GM21526 (cell line): Measurements from ENCODE around the gene TSPAN33.
"Not testable (repeated sequence)": the region's sequence is repeated elsewhere in the genome, so short reads cannot be mapped to it uniquely, and the experiment has no call there.

Source experiments
- ATAC-seq: cut with Tn5 transposase; IDR thresholded peaks from one replicate; pipeline ENCODE4 v1.9.1; 2021; ENCODE audit warnings: moderate library complexity; ENCODE audit not compliant: unreplicated experiment, low FRiP score

The TSPAN33 gene

DNA sequence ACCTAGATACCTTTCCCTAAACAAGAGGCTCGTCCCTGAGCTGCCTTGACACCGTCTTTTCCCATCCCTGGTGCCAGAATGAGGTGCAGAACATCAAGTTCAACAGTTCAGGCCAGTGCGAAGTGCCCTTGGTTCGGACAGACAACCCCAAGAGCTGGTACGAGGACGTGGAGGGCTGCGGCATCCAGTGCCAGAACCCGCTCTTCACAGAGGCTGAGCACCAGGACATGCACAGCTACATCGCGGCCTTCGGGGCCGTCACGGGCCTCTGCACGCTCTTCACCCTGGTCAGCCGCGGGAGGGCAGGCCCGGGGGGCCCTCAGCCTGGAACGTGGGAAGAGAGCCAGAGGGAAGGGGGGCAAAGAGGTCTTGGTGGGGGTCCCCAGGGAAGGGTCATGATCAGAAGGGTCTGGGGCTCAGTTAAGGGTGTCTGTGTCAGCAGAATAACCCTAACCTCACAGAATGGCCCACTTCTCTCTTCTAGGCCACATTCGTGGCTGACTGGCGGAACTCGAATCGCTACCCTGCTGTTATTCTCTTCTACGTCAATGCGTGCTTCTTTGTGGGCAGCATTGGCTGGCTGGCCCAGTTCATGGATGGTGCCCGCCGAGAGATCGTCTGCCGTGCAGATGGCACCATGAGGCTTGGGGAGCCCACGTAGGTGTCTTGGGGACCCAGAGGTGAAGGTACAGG lies 60.8 kb downstream of the TSPAN33 start:
- ATAC-seq: no peak

DNA sequence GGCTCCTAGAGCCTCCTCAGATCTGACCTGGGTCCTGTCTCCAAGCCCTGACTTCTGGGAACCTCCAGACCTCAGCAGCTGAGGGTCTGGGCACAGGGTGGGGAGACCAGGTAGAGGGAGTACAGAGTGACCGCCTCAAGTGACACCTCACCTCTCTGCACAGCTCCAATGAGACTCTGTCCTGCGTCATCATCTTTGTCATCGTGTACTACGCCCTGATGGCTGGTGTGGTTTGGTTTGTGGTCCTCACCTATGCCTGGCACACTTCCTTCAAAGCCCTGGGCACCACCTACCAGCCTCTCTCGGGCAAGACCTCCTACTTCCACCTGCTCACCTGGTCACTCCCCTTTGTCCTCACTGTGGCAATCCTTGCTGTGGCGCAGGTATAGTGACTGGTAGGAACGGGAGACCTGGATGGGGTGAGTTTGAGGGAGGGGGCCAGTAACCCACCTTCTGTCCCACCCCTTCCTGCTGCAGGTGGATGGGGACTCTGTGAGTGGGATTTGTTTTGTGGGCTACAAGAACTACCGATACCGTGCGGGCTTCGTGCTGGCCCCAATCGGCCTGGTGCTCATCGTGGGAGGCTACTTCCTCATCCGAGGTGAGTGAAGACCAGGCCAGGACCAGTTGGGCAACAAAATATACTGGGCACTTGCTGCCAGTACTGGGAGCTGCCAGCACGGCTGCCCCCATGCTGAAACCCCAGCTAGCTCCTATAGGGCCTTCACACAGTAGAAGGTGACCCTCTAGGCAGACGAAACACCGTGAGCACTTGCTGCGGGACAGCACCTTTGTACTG lies 61.7 kb downstream of the TSPAN33 start:
- no peak for ATAC-seq

DNA sequence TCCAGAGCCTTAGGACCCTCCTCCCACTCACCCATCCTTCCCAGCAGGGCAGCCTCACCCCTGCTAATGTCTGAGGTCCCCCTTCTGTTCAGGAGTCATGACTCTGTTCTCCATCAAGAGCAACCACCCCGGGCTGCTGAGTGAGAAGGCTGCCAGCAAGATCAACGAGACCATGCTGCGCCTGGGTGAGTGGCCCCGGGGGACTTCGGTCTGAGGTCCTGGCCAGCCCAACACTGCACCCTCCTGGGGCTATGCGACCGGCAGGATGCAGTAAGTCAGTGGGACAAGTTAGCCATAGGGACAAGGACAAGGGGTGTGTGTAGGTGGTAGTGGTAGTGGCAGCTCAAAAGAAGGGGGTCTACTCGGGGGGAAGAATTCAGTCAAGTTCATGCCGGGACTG lies 64.2 kb downstream of the TSPAN33 start:
- ATAC-seq: no peak

GRCh38 chr7:129209067-129209926 lies 64.8 kb downstream of the TSPAN33 start:
- ATAC-seq: no peak

GRCh38 chr7:129210256-129210988 lies 65.9 kb downstream of the TSPAN33 start:
- no peak for ATAC-seq

DNA sequence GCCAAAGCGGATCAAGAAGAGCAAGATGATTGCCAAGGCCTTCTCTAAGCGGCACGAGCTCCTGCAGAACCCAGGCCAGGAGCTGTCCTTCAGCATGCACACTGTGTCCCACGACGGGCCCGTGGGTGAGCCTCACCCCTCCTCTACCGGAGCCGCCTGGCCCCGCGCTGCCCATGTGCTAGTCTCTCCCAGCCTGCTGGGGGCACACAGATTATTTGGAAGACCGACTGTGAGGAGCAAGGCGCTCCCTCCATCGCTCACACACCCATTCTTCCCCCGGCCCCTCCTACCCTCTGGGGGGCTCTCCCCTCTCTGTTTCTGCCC lies 66.4 kb downstream of the TSPAN33 start:
- ATAC-seq: no peak

DNA sequence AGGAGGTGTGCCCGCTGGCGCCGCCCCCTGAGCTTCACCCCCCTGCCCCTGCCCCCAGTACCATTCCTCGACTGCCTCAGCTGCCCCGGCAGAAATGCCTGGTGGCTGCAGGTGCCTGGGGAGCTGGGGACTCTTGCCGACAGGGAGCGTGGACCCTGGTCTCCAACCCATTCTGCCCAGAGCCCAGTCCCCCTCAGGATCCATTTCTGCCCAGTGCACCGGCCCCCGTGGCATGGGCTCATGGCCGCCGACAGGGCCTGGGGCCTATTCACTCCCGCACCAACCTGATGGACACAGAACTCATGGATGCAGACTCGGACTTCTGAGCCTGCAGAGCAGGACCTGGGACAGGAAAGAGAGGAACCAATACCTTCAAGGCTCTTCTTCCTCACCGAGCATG lies 67.6 kb downstream of the TSPAN33 start:
- ATAC-seq: no peak

DNA sequence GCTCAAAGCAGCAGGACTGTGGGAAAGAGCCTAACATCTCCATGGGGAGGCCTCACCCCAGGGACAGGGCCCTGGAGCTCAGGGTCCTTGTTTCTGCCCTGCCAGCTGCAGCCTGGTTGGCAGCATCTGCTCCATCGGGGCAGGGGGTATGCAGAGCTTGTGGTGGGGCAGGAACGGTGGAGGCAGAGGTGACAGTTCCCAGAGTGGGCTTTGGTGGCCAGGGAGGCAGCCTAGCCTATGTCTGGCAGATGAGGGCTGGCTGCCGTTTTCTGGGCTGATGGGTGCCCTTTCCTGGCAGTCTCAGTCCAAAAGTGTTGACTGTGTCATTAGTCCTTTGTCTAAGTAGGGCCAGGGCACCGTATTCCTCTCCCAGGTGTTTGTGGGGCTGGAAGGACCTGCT lies 68.1 kb downstream of the TSPAN33 start:
- no peak for ATAC-seq

DNA sequence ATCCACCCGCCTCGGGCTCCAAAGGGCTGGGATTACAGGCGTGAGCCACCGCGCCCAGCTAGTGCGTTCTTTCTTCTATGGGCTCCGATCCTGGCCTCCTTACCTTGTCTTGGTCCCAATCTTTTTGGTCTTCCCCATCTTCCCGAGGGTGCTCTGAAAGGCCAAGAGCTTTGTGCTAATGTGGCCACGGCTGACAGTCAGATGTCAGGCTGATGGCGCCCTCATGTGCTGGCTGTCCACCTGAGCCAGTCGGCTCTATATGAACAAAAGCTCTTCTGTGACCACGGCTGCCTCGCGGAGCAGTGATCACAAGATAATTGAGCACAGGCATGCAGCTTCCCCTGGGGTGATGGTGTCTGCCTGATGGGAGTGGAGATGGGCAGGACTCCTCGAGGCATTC lies 69.3 kb downstream of the TSPAN33 start:
- no peak for ATAC-seq

GRCh38 chr7:129215691-129216090 lies 71.2 kb downstream of the TSPAN33 start:
- ATAC-seq: not testable (repeated sequence)

GRCh38 chr7:129216101-129216715 lies 71.7 kb downstream of the TSPAN33 start:
- ATAC-seq: not testable (repeated sequence)

DNA sequence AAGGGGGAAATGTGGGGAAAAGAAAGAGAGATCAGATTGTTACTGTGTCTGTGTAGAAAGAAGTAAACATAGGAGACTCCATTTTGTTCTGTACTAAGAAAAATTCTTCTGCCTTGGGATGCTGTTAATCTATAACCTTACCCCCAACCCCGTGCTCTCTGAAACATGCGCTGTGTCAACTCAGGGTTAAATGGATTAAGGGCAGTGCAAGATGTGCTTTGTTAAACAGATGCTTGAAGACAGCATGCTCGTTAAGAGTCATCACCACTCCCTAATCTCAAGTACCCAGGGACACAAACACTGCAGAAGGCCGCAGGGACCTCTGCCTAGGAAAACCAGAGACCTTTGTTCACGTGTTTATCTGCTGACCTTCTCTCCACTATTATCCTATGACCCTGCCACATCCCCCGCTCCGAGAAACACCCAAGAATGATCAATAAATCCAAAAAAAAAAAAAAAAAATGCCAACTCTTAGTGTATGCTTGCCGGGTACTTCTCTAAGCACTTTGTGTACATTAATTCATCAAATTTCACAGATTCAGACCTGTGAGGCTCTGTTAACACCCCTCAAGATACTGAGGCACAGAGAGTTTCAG lies 72.4 kb downstream of the TSPAN33 start:
- not testable (repeated sequence) for ATAC-seq

- ATAC-seq: no peak
Observed at GRCh38 chr7:129218514-129219062, 74.1 kb downstream of the TSPAN33 start.

GRCh38 chr7:129219166-129219565 lies 74.7 kb downstream of the TSPAN33 start:
- not testable (repeated sequence) for ATAC-seq
